HCT116 (cell line): ENCODE results near the gene ETFDH.

Source experiments
- ELF1 ChIP-seq: IDR thresholded peaks from 2 replicates; pipeline ENCODE4 v1.6.1; 2012; ENCODE audit warnings: low read depth, borderline replicate concordance
- EZH2 ChIP-seq: fragments of 200-600 bp; sonication (generic); IDR thresholded peaks from 2 replicates; pipeline ENCODE4 v1.6.1; 2017; ENCODE audit warnings: antibody characterized with exemption, mixed run types
- POLR2A ChIP-seq: IDR thresholded peaks from 2 replicates; pipeline ENCODE4 v1.7.0; 2011; ENCODE audit warnings: borderline replicate concordance; ENCODE audit not compliant: insufficient read depth, insufficient read length; ENCODE audit errors: extremely low read depth
- POLR2AphosphoS5 ChIP-seq: IDR thresholded peaks from 2 replicates; pipeline ENCODE4 v1.6.1; 2011; ENCODE audit warnings: mild to moderate bottlenecking, low read depth, low read length, moderate library complexity
- YY1 ChIP-seq: IDR thresholded peaks from 2 replicates; pipeline ENCODE4 v1.6.1; 2011; ENCODE audit warnings: low read length, low read depth, moderate library complexity, mild to moderate bottlenecking; ENCODE audit not compliant: insufficient replicate concordance; ENCODE audit errors: extremely low read depth
- TF ChIP-seq, protein P1 (sequence below), 3 experiments: fragments of 200-600 bp in 1 of 3; sonication (generic) in 1 of 3; IDR thresholded peaks in 2 of 3; conservative IDR thresholded peaks in 1 of 3; 2 replicates each; pipeline ENCODE4 v1.5.1; 2012 to 2017; ENCODE audit warnings: low read depth in 2 of 3, low read length in 2 of 3, antibody characterized with exemption in 1 of 3, borderline replicate concordance in 1 of 3, control low read depth in 1 of 3, mild to moderate bottlenecking in 1 of 3, mixed read lengths in 1 of 3, mixed run types in 1 of 3, moderate library complexity in 1 of 3; ENCODE audit not compliant: insufficient read depth in 1 of 3

DNA sequence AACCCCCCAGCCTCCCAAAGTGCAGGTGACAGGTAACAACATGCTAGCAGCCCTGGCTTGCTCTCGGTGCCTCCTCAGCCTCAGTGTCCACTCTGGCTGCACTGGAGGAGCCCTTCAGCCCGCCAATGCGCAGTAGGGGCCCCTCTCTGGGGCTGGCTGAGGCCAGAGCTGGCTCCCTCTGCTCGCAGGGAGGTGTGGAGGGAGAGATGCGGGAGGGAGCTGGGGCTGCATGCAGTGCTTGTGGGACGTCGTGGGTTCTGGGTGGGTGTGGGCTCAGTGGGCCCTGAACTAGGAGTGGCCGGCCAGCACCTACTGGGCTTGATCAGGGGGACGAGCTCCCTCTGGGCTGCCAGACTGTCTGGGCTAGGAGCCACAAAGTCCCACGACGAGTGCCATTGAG is 14.8 kb upstream of the ETFDH start:
- TF ChIP-seq, protein P1, sequence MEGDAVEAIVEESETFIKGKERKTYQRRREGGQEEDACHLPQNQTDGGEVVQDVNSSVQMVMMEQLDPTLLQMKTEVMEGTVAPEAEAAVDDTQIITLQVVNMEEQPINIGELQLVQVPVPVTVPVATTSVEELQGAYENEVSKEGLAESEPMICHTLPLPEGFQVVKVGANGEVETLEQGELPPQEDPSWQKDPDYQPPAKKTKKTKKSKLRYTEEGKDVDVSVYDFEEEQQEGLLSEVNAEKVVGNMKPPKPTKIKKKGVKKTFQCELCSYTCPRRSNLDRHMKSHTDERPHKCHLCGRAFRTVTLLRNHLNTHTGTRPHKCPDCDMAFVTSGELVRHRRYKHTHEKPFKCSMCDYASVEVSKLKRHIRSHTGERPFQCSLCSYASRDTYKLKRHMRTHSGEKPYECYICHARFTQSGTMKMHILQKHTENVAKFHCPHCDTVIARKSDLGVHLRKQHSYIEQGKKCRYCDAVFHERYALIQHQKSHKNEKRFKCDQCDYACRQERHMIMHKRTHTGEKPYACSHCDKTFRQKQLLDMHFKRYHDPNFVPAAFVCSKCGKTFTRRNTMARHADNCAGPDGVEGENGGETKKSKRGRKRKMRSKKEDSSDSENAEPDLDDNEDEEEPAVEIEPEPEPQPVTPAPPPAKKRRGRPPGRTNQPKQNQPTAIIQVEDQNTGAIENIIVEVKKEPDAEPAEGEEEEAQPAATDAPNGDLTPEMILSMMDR (IDR thresholded peaks at IDR 0.05 in 2 of 3, conservative IDR thresholded peaks at IDR 0.05 in 1 of 3; ENCODE audit: borderline replicate concordance in 1 of 3, insufficient read depth in 1 of 3, low read depth in 2 of 3, low read length in 2 of 3), result no peak
- no peak for TF ChIP-seq EZH2
- no peak for TF ChIP-seq POLR2AphosphoS5
- no peak for TF ChIP-seq ELF1
- no peak for TF ChIP-seq POLR2A
- no peak for TF ChIP-seq YY1
